Esophagus squamous epithelium (tissue), 4 donors: ENCODE data around the gene MYH7B.

Source experiments
- CTCF ChIP-seq, 6 experiments: fragments of 450-650 bp in 4 of 6; fragments of 200-600 bp in 2 of 6; sonication (generic) in 2 of 6; IDR thresholded peaks; one replicate each; pipeline ENCODE4 v1.5.1; 2016 to 2019; ENCODE audit warnings: antibody characterized with exemption in 6 of 6, mild to moderate bottlenecking in 4 of 6, moderate library complexity in 4 of 6
- POLR2A ChIP-seq, 4 donors: fragments of 450-650 bp; IDR thresholded peaks; one replicate each; pipeline ENCODE4 v1.6.1; 2017; ENCODE audit warnings: antibody characterized with exemption in 4 of 4, mild to moderate bottlenecking in 4 of 4, moderate library complexity in 3 of 4

GRCh38 chr20:34925341-34925740, 30.3 kb upstream of the MYH7B start:
- TF ChIP-seq CTCF (IDR thresholded peaks at IDR 0.05) (no peak), POLR2A (IDR thresholded peaks at IDR 0.05) (no peak)
